Eye (tissue), 1 donor: ENCODE results near the gene SLC10A7.

Source experiments
- DNase-seq: peaks from one replicate; pipeline ENCODE4 v3.0.0-alpha.2; 2015

Gene SLC10A7

GRCh38 chr4:146246381-146246780, 275.4 kb downstream of the SLC10A7 start:
- no peak for DNase-seq

- no peak for DNase-seq
Measured at GRCh38 chr4:146245850-146246249, 275.9 kb downstream of the SLC10A7 start.

GRCh38 chr4:146245246-146245645, 276.5 kb downstream of the SLC10A7 start:
- DNase-seq: no peak

GRCh38 chr4:146244496-146244895, 277.2 kb downstream of the SLC10A7 start:
- no peak for DNase-seq

GRCh38 chr4:146243883-146244277, 277.9 kb downstream of the SLC10A7 start:
- DNase-seq: no peak

GRCh38 chr4:146243141-146243882, 278.4 kb downstream of the SLC10A7 start:
- DNase-seq: no peak

- DNase-seq: no peak
Measured at GRCh38 chr4:146238107-146238506, 283.6 kb downstream of the SLC10A7 start.

GRCh38 chr4:146237092-146237491, 284.6 kb downstream of the SLC10A7 start:
- no peak for DNase-seq

- DNase-seq: no peak
Measured at GRCh38 chr4:146236216-146236615, 285.5 kb downstream of the SLC10A7 start.

- no peak for DNase-seq
Measured at GRCh38 chr4:146235654-146236177, 286.0 kb downstream of the SLC10A7 start.

GRCh38 chr4:146232131-146232722, 289.5 kb downstream of the SLC10A7 start:
- no peak for DNase-seq

GRCh38 chr4:146229406-146229805, 292.3 kb downstream of the SLC10A7 start:
- no peak for DNase-seq

- no peak for DNase-seq
Measured at GRCh38 chr4:146224326-146224966, 297.3 kb downstream of the SLC10A7 start.

GRCh38 chr4:146222313-146222712, 299.4 kb downstream of the SLC10A7 start:
- no peak for DNase-seq

- no peak for DNase-seq
Measured at GRCh38 chr4:146214238-146214637, 307.5 kb downstream of the SLC10A7 start, which contains the start of gene REELD1. Gene REELD1 (plus strand): TSS chr4:146214538. CDS start chr4:146216953, 2,415 bp downstream.

- no peak for DNase-seq
Measured at GRCh38 chr4:146212781-146213180, 309.0 kb downstream of the SLC10A7 start.

GRCh38 chr4:146211440-146211839, 310.3 kb downstream of the SLC10A7 start:
- no peak for DNase-seq

GRCh38 chr4:146210890-146211289, 310.9 kb downstream of the SLC10A7 start:
- no peak for DNase-seq

GRCh38 chr4:146207410-146207809, 314.3 kb downstream of the SLC10A7 start:
- DNase-seq: no peak
